Cardiac fibroblast (primary cell): Measurements from ENCODE around the gene SHTN1.
A peak's percentile ranks its signal among the peaks of the same experiment; 100 is the strongest.

Experiments used
- DNase-seq, 2 donors: peaks; one replicate each; pipeline versions ENCODE4 v3.0.0 to v3.0.0-alpha.2; 2010; ENCODE audit warnings: low read depth in 2 of 2
- H3K4me3 ChIP-seq, 2 donors: replicated peaks in 1 of 2; 1 replicate in 1 of 2; 2 replicates in 1 of 2; pipeline ENCODE4 v1.5.1; 2011; ENCODE audit warnings: low read depth in 2 of 2, low read length in 2 of 2, mild to moderate bottlenecking in 2 of 2, moderate library complexity in 1 of 2
- TF ChIP-seq, protein P1 (sequence below): IDR thresholded peaks from one replicate; pipeline ENCODE4 v1.5.1; 2011; ENCODE audit warnings: low read depth, mild to moderate bottlenecking, low read length, inconsistent platforms

SHTN1 gene

DNA sequence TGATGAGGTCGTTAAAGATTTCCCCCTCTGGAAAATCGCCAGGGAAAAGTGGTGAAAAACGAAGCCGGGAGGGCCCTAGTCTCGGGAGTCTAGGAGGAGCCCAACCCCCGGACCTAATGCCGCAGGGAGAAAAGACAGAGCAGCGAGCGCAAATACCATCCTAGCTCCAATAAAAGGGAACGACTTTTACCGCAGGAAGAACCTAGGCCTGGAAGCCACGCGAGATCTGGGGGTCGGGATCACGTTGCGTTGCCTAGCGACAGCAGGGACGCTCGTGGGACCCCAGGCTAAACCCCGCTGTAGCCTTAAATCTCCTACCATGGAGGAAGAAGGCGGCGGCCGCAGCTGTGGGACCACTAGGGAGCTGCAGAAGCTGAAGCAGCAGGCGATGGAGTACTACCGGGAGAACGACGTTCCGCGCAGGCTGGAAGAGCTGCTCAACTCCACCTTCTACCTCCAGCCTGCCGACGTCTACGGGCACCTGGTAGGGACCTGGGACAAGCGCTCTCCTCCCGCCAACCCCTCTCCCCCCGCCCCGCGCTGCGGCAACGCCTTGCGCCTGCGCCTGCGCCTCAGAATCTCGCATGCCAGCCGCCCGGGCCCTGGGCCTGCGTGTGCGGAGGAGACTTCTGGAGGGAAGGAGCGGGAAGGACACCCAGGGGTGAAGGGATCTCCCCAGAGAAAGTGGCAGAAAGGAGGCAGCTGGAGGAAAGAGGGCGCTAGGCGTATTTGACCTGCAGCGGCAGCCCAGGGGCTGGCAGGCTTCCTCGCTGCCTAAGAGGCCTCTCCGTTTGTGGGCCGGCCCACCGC is 155.5 kb downstream of the SHTN1 start, which contains the start of gene ENO4:
Gene ENO4, plus strand, starts transcription at position 252 of the 810 bp plus-strand sequence. Its CDS starts 68 bp downstream, at position 320.
- DNase-seq, result peak; percentile 56 to 79
- H3K4me3 ChIP-seq, result peak within 1 kb of the TSS; percentile 59 to 67
- TF ChIP-seq, protein P1, sequence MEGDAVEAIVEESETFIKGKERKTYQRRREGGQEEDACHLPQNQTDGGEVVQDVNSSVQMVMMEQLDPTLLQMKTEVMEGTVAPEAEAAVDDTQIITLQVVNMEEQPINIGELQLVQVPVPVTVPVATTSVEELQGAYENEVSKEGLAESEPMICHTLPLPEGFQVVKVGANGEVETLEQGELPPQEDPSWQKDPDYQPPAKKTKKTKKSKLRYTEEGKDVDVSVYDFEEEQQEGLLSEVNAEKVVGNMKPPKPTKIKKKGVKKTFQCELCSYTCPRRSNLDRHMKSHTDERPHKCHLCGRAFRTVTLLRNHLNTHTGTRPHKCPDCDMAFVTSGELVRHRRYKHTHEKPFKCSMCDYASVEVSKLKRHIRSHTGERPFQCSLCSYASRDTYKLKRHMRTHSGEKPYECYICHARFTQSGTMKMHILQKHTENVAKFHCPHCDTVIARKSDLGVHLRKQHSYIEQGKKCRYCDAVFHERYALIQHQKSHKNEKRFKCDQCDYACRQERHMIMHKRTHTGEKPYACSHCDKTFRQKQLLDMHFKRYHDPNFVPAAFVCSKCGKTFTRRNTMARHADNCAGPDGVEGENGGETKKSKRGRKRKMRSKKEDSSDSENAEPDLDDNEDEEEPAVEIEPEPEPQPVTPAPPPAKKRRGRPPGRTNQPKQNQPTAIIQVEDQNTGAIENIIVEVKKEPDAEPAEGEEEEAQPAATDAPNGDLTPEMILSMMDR, result no peak

DNA sequence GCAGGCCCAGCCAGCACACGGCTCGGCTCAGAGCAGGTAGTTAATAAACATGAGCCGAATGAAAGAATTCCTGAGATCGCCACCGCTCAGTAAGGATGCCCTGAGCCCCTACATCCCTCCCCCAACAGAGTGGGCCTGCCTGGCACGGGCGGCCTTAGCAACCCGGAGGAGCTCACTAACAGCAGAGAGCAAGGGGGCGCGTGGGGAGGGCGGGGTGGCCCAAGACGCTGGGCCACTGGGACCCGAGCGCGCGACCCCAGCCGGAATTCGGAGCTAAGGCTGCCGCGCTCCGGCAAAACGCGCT is 156.1 kb downstream of the SHTN1 start:
- H3K4me3 ChIP-seq, result peak overlapping the region; percentile 59 to 67
- DNase-seq, result peak in 1 of 2 donors; percentile 2
- TF ChIP-seq, protein P1, result no peak

DNA sequence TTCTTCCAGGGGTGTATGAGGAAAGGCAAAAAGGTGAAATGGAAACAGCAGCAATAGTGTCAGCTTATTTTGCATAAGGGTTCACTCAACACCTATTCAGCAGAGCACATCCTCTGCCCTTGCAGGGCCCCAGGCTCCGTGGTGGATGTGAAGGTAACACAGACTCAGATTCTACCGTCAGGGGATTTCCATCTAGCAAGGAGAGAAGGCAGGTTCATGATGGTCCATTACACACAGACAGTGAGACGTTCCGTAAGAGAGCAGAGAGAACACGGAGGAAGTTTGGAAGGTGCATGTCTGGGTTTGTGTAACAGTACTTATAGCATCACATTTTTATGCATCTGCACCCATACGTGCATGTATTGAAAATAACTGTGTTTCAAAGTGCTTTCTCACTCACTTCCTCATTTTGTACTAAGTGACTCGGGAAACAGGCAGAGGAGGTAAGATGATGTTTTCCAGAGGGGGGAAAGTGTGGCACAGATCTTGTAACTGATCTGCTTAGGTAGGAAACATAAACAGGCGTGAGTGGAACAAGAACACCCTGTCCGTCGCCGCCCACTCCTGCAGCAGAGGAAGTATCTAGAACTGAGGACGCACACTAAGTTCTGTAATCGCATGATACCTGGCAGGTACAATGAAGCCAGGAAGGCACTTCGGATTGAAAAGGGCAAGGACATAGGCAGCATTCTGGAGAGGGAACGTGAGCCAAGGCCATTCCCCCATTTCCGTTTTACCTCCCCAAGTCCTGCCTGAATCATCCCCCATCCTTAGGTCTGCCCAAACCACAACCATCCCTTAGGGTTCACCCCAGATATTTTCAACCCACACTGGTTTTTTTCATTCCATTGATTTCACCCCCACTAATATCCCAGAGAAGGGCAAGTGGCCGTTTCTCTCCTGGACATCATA is 156.7 kb downstream of the SHTN1 start:
- no peak for DNase-seq
- H3K4me3 ChIP-seq, result peak overlapping the region; percentile 59 to 67
- TF ChIP-seq, protein P1, result no peak

DNA sequence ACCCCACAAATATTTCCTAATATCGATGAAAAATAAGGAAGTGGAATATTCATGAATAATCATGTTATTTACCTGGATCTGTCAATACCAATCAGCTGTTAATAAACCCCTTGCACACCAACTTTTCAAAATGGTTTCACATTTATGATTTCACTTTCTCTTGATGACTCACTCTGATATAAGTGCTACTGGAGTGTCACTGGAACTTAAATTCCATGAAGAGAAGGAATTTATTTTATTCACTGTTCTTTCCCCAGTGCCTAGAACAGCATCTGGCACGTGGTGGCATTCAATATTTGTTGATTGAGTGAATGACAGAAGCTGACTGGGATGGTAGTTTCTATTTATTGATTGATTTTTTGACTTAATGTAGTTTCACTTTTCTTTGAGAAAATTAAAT is 159.2 kb downstream of the SHTN1 start:
- DNase-seq, result no peak
- H3K4me3 ChIP-seq, result no peak overlapping the region
- TF ChIP-seq, protein P1, result no peak

DNA sequence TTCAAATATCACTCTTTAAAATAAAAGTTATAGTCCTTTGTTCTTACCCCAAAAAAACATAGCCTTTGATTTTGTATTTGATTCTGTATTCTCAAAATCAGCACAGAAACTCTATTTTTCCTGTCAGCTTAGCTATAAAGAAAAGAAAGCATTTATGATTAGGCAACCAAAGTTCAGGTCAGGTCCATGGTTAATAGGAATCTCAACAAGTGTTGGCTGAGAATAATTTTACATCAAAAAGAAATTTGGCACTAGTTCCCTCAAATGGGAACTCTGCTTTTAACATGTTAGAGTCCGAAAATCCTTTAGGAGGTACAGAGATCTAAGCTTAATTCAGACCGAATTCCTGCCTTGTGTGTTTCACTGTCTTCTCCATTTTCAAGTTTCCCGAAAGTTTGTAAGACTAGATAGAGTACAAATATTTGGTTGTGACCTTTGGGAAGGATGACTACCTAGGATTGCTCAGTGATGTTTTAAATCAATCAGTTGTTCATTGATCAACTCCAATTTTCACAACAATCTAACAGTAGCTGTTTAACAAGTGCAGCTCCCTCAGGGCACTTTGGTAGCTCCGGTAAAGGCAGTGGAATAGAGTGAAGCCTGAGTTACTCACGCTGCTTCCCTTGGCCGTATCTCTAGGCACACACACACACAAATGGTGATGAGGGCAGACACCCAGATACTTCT is 164.5 kb downstream of the SHTN1 start:
- DNase-seq, result no peak
- no peak overlapping the region for H3K4me3 ChIP-seq
- TF ChIP-seq, protein P1, result no peak

DNA sequence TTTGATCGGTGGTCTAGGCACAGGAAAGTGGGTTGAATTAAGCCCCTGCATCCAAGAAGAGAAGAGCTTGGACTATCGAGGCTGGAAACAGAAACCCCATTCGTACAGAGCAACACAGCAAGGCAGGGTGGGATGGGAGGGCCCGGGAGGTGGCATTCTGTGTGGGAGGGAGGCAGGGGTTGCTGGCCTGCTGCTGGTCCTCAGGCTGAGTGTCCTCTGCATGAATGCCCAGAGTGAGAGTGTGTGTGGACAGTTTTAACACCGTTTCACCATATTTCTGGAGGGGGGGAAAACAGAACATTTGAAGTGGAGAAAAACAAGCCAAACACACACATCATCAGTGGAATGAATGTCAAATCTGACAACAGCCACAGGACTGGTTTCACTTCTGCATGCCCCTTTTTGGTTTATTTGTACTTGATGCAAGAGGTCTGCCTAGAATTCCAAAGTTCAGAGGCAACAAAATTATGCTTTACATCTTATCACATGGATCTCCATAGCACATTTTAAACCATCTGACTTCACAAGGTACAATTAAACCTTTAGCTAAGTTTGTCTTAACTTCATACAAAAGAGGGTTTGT is 166.8 kb downstream of the SHTN1 start:
- no peak overlapping the region for H3K4me3 ChIP-seq
- TF ChIP-seq, protein P1, result no peak
- DNase-seq, result no peak
